ENCODE results near the gene TAOK3. TPM values are rescaled to one million over a fixed set of nuclear protein-coding genes. Genes with fewer than 3 reads are reported as not detected.

TAOK3 gene
- total RNA-seq, 1 experiment from 2014 or later, result 55.8 TPM

GRCh38 chr12:118212606-118213005 lies 160.1 kb downstream of the TAOK3 start:
- Histone ChIP-seq H3F3A (ENCODE audit: insufficient read depth, low read depth) (0 out of 2 replicates have a peak, but pooled peaks cover 3% of the 10 kb centered on the region), H2AFZ (no peak overlapping the region), H3K27me3 (ENCODE audit: insufficient read depth, low read depth) (no peaks in the 10 kb centered on the region), H4K20me1 (ENCODE audit: insufficient read depth) (no peaks in the 10 kb centered on the region), H3K4me1 (replicated peaks; ENCODE audit: insufficient read depth) (no peaks in the 10 kb centered on the region), H3K4me3 (no peak overlapping the region), H3K27ac (no peak overlapping the region), H3K36me3 (ENCODE audit: low read depth) (peaks cover 8% of the 10 kb centered on the region; the same call in 1 of the 2 replicates), H3K9me3 (ENCODE audit: insufficient read depth, low read depth) (no peaks in the 10 kb centered on the region), H3K4me2 (no peak overlapping the region), H3K79me2 (ENCODE audit: low read depth) (no peaks in the 10 kb centered on the region), H3K9me2 (ENCODE audit: insufficient read depth) (no peaks in the 10 kb centered on the region)
- TF ChIP-seq CTCF (conservative IDR thresholded peaks at IDR 0.05) (no peak), EZH2 (IDR thresholded peaks at IDR 0.05; ENCODE audit: low read depth) (no peak)
- no TSS peak for BruUV-seq (replicated peaks)
- intact Hi-C loops (cut with micrococcal nuclease; ENCODE audit: unreplicated experiment), result no loop called here
- ChIA-PET CTCF (no interaction called here), POLR2A (ENCODE audit: unreplicated experiment) (no interaction called here)
- DNase-seq, result no peak

- Histone ChIP-seq H3F3A (ENCODE audit: insufficient read depth, low read depth) (0 out of 2 replicates have a peak, but pooled peaks cover 4% of the 10 kb centered on the region), H4K20me1 (ENCODE audit: insufficient read depth) (no peaks in the 10 kb centered on the region), H3K27ac (no peak overlapping the region), H3K36me3 (ENCODE audit: low read depth) (peaks cover 4% of the 10 kb centered on the region), H3K9me3 (ENCODE audit: insufficient read depth, low read depth) (no peaks in the 10 kb centered on the region), H3K27me3 (ENCODE audit: insufficient read depth, low read depth) (no peaks in the 10 kb centered on the region), H3K4me3 (no peak overlapping the region), H3K79me2 (ENCODE audit: low read depth) (no peaks in the 10 kb centered on the region), H3K4me2 (no peak overlapping the region), H3K9me2 (ENCODE audit: insufficient read depth) (no peaks in the 10 kb centered on the region), H3K4me1 (replicated peaks; ENCODE audit: insufficient read depth) (no peaks in the 10 kb centered on the region), H2AFZ (no peak overlapping the region)
- no peak for TF ChIP-seq EZH2 (IDR thresholded peaks at IDR 0.05; ENCODE audit: low read depth)
- TF ChIP-seq CTCF (conservative IDR thresholded peaks at IDR 0.05), result no peak
- DNase-seq, result no peak
- intact Hi-C loops (cut with micrococcal nuclease; ENCODE audit: unreplicated experiment), result no loop called here
- BruUV-seq (replicated peaks), result no TSS peak
- ChIA-PET POLR2A (ENCODE audit: unreplicated experiment) (interaction anchor here (0.6 kb wide), 1 partner anchor 10 kb away, joined by 4 read pairs; no protein-coding TSS in a partner anchor), CTCF (no interaction called here)
Observed at GRCh38 chr12:118206107-118206412, 166.6 kb downstream of the TAOK3 start.

- Histone ChIP-seq H3K4me3 (no peak overlapping the region), H3K27me3 (ENCODE audit: insufficient read depth, low read depth) (no peaks in the 10 kb centered on the region), H4K20me1 (ENCODE audit: insufficient read depth) (no peaks in the 10 kb centered on the region), H3K9me2 (ENCODE audit: insufficient read depth) (no peaks in the 10 kb centered on the region), H3K27ac (no peak overlapping the region), H3K79me2 (ENCODE audit: low read depth) (no peaks in the 10 kb centered on the region), H3K9me3 (ENCODE audit: insufficient read depth, low read depth) (no peaks in the 10 kb centered on the region), H3K4me2 (no peak overlapping the region), H3K36me3 (ENCODE audit: low read depth) (no peaks in the 10 kb centered on the region; the same call in 1 of the 2 replicates), H3K4me1 (replicated peaks; ENCODE audit: insufficient read depth) (no peaks in the 10 kb centered on the region), H3F3A (ENCODE audit: insufficient read depth, low read depth) (peaks cover 4% of the 10 kb centered on the region; the same call in 1 of the 2 replicates), H2AFZ (no peak overlapping the region)
- ChIA-PET CTCF (no interaction called here), POLR2A (ENCODE audit: unreplicated experiment) (no interaction called here)
- intact Hi-C loops (cut with micrococcal nuclease; ENCODE audit: unreplicated experiment), result no loop called here
- TF ChIP-seq CTCF (conservative IDR thresholded peaks at IDR 0.05) (no peak), EZH2 (IDR thresholded peaks at IDR 0.05; ENCODE audit: low read depth) (no peak)
- no peak for DNase-seq
- no TSS peak for BruUV-seq (replicated peaks)
Observed at GRCh38 chr12:118193958-118194357, 178.7 kb downstream of the TAOK3 start.
